NCI-H2227 (cell line): Measurements from ENCODE around the gene MED23.
A peak's percentile ranks its signal among the peaks of the same experiment; 100 is the strongest.

Source experiments
- DNase-seq: peaks from one replicate; lab custom pipeline; 2025; ENCODE audit not compliant: unreplicated experiment; lab: John Stamatoyannopoulos, UW

The MED23 gene

GRCh38 chr6:131640576-131640975, 12.5 kb upstream of the MED23 start:
- DNase-seq, result no peak

GRCh38 chr6:131640100-131640499, 12.1 kb upstream of the MED23 start:
- no peak for DNase-seq

GRCh38 chr6:131638013-131638412, 10.0 kb upstream of the MED23 start:
- DNase-seq, result no peak

- no peak for DNase-seq
These were observed 9.1 kb upstream of the MED23 start, which contains the start of gene ENPP3 for GRCh38 chr6:131636880-131637792. TSS of gene ENPP3 (plus strand) at chr6:131637302. CDS start at chr6:131637385, 83 bp downstream.

- no peak for DNase-seq
These were observed 7.6 kb upstream of the MED23 start for GRCh38 chr6:131635384-131636340.

GRCh38 chr6:131631625-131632289, 3.7 kb upstream of the MED23 start:
- no peak for DNase-seq

GRCh38 chr6:131629651-131630050, 1.6 kb upstream of the MED23 start:
- DNase-seq, result no peak

GRCh38 chr6:131628726-131629125, 684 bp upstream of the MED23 start:
- no peak for DNase-seq

- no peak for DNase-seq
These were observed 12.8 kb downstream of the MED23 start for GRCh38 chr6:131615275-131615674.

GRCh38 chr6:131613296-131613925, 14.6 kb downstream of the MED23 start:
- DNase-seq, result no peak

GRCh38 chr6:131602781-131603312, 25.2 kb downstream of the MED23 start:
- no peak for DNase-seq

- no peak for DNase-seq
These were observed 27.3 kb downstream of the MED23 start for GRCh38 chr6:131600716-131601115.

GRCh38 chr6:131597446-131597845, 30.6 kb downstream of the MED23 start:
- peak; percentile 8 for DNase-seq

GRCh38 chr6:131594074-131594473, 34.0 kb downstream of the MED23 start:
- DNase-seq, result no peak

GRCh38 chr6:131592935-131593334, 35.1 kb downstream of the MED23 start:
- DNase-seq, result no peak

GRCh38 chr6:131588643-131589042, 39.4 kb downstream of the MED23 start:
- DNase-seq, result no peak

GRCh38 chr6:131587909-131588308, 40.1 kb downstream of the MED23 start:
- DNase-seq, result no peak

- DNase-seq, result no peak
These were observed 41.5 kb downstream of the MED23 start for GRCh38 chr6:131586543-131586942.

GRCh38 chr6:131581523-131581922, 46.5 kb downstream of the MED23 start:
- no peak for DNase-seq

GRCh38 chr6:131575834-131576478, 52.1 kb downstream of the MED23 start:
- DNase-seq, result no peak
